GM13977 (cell line): Measurements from ENCODE around the gene TTI1.

ENCODE experiments used
- DNase-seq: peaks from one replicate; pipeline ENCODE4 v3.0.0; 2012; ENCODE audit warnings: low spot score
- CTCF ChIP-seq: IDR thresholded peaks from 2 replicates; pipeline ENCODE4 v1.5.1; 2012; ENCODE audit warnings: mild to moderate bottlenecking, control low read depth; ENCODE audit not compliant: insufficient read depth; ENCODE audit errors: extremely low read depth, missing control alignments
- in situ Hi-C: fragments of 300-500 bp; cut with MboI; formaldehyde crosslinking; loops from one replicate; pipeline ENCODE4 v1.12.0; 2022; ENCODE audit warnings: low sequenced_read_pairs, low pct_unique_long_range_greater_than_20kb, mixed read lengths, inconsistent platforms; ENCODE audit not compliant: unreplicated experiment

Gene TTI1

GRCh38 chr20:38033330-38034107 is at the start of gene TTI1, which contains the start of gene RPRD1B:
Gene TTI1, minus strand, starts transcription at chr20:38033456. Its CDS starts 19,640 bp downstream, at chr20:38013816.
Gene RPRD1B, plus strand, starts transcription at chr20:38033746. Its CDS starts 202 bp downstream, at chr20:38033948.
- no peak for TF ChIP-seq CTCF
- in situ Hi-C loops, result no loop called here
- DNase-seq, result peak; percentile 87

GRCh38 chr20:38082894-38083293 is 49.6 kb upstream of the TTI1 start:
- in situ Hi-C loops, result no loop called here
- TF ChIP-seq CTCF, result no peak
- DNase-seq, result no peak

- TF ChIP-seq CTCF, result no peak
- in situ Hi-C loops, result no loop called here
- DNase-seq, result no peak
These were observed 48.3 kb upstream of the TTI1 start for GRCh38 chr20:38081575-38081974.

- in situ Hi-C loops, result no loop called here
- no peak for DNase-seq
- TF ChIP-seq CTCF, result no peak
These were observed 46.1 kb upstream of the TTI1 start for GRCh38 chr20:38079353-38079752.

- in situ Hi-C loops, result no loop called here
- DNase-seq, result no peak
- TF ChIP-seq CTCF, result no peak
These were observed 44.8 kb upstream of the TTI1 start for GRCh38 chr20:38078084-38078483.

- no peak for TF ChIP-seq CTCF
- in situ Hi-C loops, result no loop called here
- no peak for DNase-seq
These were observed 43.3 kb upstream of the TTI1 start for GRCh38 chr20:38076548-38076947.
